ENCODE measurements around the gene CCDC92B. TPM values are rescaled to one million over a fixed set of nuclear protein-coding genes. Genes with fewer than 3 reads are reported as not detected.

CCDC92B gene
- total RNA-seq, 1 donor from 2014 or later, result not detected

GRCh38 chr17:2751491-2751890 lies 2.0 kb upstream of the CCDC92B start:
- FAIRE-seq (no peak), DNase-seq (ENCODE audit: low read depth) (no peak)
- Histone ChIP-seq H3K36me3 (ENCODE audit: control insufficient read depth, insufficient read depth, low read length) (no peaks in the 10 kb centered on the region), H3K4me3 (ENCODE audit: low read depth, low read length) (no peak overlapping the region), H3K27me3 (ENCODE audit: control insufficient read depth, insufficient read depth, low read length) (peaks cover 15% of the 10 kb centered on the region)
- TF ChIP-seq, protein P1, sequence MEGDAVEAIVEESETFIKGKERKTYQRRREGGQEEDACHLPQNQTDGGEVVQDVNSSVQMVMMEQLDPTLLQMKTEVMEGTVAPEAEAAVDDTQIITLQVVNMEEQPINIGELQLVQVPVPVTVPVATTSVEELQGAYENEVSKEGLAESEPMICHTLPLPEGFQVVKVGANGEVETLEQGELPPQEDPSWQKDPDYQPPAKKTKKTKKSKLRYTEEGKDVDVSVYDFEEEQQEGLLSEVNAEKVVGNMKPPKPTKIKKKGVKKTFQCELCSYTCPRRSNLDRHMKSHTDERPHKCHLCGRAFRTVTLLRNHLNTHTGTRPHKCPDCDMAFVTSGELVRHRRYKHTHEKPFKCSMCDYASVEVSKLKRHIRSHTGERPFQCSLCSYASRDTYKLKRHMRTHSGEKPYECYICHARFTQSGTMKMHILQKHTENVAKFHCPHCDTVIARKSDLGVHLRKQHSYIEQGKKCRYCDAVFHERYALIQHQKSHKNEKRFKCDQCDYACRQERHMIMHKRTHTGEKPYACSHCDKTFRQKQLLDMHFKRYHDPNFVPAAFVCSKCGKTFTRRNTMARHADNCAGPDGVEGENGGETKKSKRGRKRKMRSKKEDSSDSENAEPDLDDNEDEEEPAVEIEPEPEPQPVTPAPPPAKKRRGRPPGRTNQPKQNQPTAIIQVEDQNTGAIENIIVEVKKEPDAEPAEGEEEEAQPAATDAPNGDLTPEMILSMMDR (IDR thresholded peaks at IDR 0.05; ENCODE audit: insufficient read depth, low read length, severe bottlenecking), result no peak

DNA sequence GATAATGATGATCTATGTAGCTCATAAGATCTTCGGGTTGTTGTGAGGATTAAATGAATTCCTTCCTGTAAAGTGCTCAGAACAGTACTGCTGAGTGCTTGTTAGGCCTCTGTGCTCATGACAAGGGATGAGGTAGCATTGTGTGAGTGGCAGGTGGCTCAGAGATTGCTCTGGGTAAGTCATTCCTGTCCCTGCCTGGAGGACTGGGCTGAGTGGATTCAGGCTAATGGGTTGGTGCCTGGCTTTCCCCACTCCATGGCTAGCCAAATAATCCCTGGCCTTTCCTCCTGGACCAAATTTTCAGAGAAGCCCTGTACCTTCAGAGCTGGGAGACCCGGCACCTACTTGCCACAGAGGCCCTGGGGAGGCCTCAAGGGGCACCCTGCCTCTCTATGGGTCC lies 1.3 kb upstream of the CCDC92B start:
- H3K36me3 ChIP-seq (ENCODE audit: control insufficient read depth, insufficient read depth, low read length), result no peaks in the 10 kb centered on the region
- FAIRE-seq (no peak), DNase-seq (ENCODE audit: low read depth) (no peak)
- peaks cover 15% of the 10 kb centered on the region for H3K27me3 ChIP-seq (ENCODE audit: control insufficient read depth, insufficient read depth, low read length)
- TF ChIP-seq, protein P1 (IDR thresholded peaks at IDR 0.05; ENCODE audit: insufficient read depth, low read length, severe bottlenecking), result no peak
- H3K4me3 ChIP-seq (ENCODE audit: low read depth, low read length), result no peak overlapping the region

GRCh38 chr17:2749784-2750181 lies 331 bp upstream of the CCDC92B start:
- DNase-seq (ENCODE audit: low read depth) (peak; percentile 42), FAIRE-seq (no peak)
- TF ChIP-seq, protein P1 (IDR thresholded peaks at IDR 0.05; ENCODE audit: insufficient read depth, low read length, severe bottlenecking), result no peak
- Histone ChIP-seq H3K36me3 (ENCODE audit: control insufficient read depth, insufficient read depth, low read length) (no peaks in the 10 kb centered on the region), H3K27me3 (ENCODE audit: control insufficient read depth, insufficient read depth, low read length) (peaks cover 17% of the 10 kb centered on the region), H3K4me3 (ENCODE audit: low read depth, low read length) (no peak overlapping the region)

- TF ChIP-seq, protein P1 (IDR thresholded peaks at IDR 0.05; ENCODE audit: insufficient read depth, low read length, severe bottlenecking), result no peak
- peaks cover 13% of the 10 kb centered on the region for H3K27me3 ChIP-seq (ENCODE audit: control insufficient read depth, insufficient read depth, low read length)
- H3K4me3 ChIP-seq (ENCODE audit: low read depth, low read length), result no peak overlapping the region
- no peak for DNase-seq (ENCODE audit: low read depth)
- peak; percentile 96 for FAIRE-seq
- H3K36me3 ChIP-seq (ENCODE audit: control insufficient read depth, insufficient read depth, low read length), result no peaks in the 10 kb centered on the region
These were observed 4.0 kb downstream of the CCDC92B start for GRCh38 chr17:2745317-2746037.

GRCh38 chr17:2737693-2738092 lies 11.8 kb downstream of the CCDC92B start:
- no peak overlapping the region for H3K4me3 ChIP-seq (ENCODE audit: low read depth, low read length)
- TF ChIP-seq, protein P1 (IDR thresholded peaks at IDR 0.05; ENCODE audit: insufficient read depth, low read length, severe bottlenecking), result no peak
- FAIRE-seq (no peak), DNase-seq (ENCODE audit: low read depth) (no peak)
- H3K27me3 ChIP-seq (ENCODE audit: control insufficient read depth, insufficient read depth, low read length), result no peaks in the 10 kb centered on the region
- no peaks in the 10 kb centered on the region for H3K36me3 ChIP-seq (ENCODE audit: control insufficient read depth, insufficient read depth, low read length)

GRCh38 chr17:2736956-2737355 lies 12.5 kb downstream of the CCDC92B start:
- Histone ChIP-seq H3K27me3 (ENCODE audit: control insufficient read depth, insufficient read depth, low read length) (no peaks in the 10 kb centered on the region), H3K36me3 (ENCODE audit: control insufficient read depth, insufficient read depth, low read length) (no peaks in the 10 kb centered on the region), H3K4me3 (ENCODE audit: low read depth, low read length) (no peak overlapping the region)
- DNase-seq (ENCODE audit: low read depth), result peak; percentile 99
- peak; percentile 90 for FAIRE-seq
- TF ChIP-seq, protein P1 (IDR thresholded peaks at IDR 0.05; ENCODE audit: insufficient read depth, low read length, severe bottlenecking), result no peak

All from bronchial epithelial cell (primary cell).